HCT116 (cell line): Measurements from ENCODE around the gene NCBP1. TPM values are rescaled to one million over a fixed set of nuclear protein-coding genes. Genes with fewer than 3 reads are reported as not detected.
"Not testable (repeated sequence)": the region's sequence is repeated elsewhere in the genome, so short reads cannot be mapped to it uniquely, and the experiment has no call there.

Experiments used
- ATAC-seq: fragments of 200-7000 bp; cut with Tn5 transposase; 2 replicates; pipeline ENCODE4 v1.9.1; 2020; ENCODE audit warnings: mild to moderate bottlenecking, moderate library complexity
- BruUV-seq: library from RNA; stranded (reverse); fragments of 400-500 nt; replicated peaks from 2 replicates; lab custom pipeline; 2021; lab: Mats Ljungman, UMichigan
- CTCF ChIA-PET: fragments of 300-600 bp; sonication (Branson Sonifier 250); formaldehyde crosslinking; loops from one replicate; lab custom pipeline; 2021; ENCODE audit warnings: antibody characterized with exemption; lab: Charles Lee
- POLR2A ChIA-PET: fragments of 300-600, 350-600 bp; sonication (Branson Sonifier 250); formaldehyde crosslinking; loops from one replicate; lab custom pipeline; 2021; ENCODE audit warnings: antibody characterized with exemption; lab: Charles Lee
- RAD21 ChIA-PET, 2 experiments: fragments of 300-600 bp; sonication (Branson Sonifier 250); formaldehyde crosslinking; loops; one replicate each; lab custom pipeline; 2023; ENCODE audit warnings: low total read pairs in 2 of 2; ENCODE audit not compliant: uncharacterized antibody in 2 of 2, unreplicated experiment in 2 of 2, low non-redundant PET in 1 of 2; lab: Charles Lee
- DNase-seq: peaks from one replicate; pipeline ENCODE4 v3.0.0-alpha.2; 2010; ENCODE audit warnings: low read depth, low spot score
- H2AFZ ChIP-seq: fragments of 200-600 bp; shearing (Covaris generic), sonication (generic); 2 replicates; pipeline ENCODE4 v1.6.1; 2017; ENCODE audit warnings: low read depth, mixed run types, mixed read lengths, antibody characterized with exemption, low read length; ENCODE audit not compliant: poor library complexity, severe bottlenecking
- H3K27ac ChIP-seq: 2 replicates; pipeline ENCODE4 v1.5.1; 2012; ENCODE audit warnings: low read depth, low read length
- H3K27me3 ChIP-seq: fragments of 200-600 bp; sonication (generic); 2 replicates; pipeline ENCODE4 v1.6.1; 2016; ENCODE audit warnings: mixed run types, low read length, mixed read lengths; ENCODE audit not compliant: insufficient read depth
- H3K36me3 ChIP-seq, 2 experiments: fragments of 200-500 bp in 1 of 2; fragments of 200-600 bp in 1 of 2; sonication (Bioruptor generic) in 1 of 2; sonication (generic) in 1 of 2; 2 replicates each; pipeline versions ENCODE4 v1.5.1 to v1.6.1; 2014 to 2016; ENCODE audit warnings: low read length in 2 of 2, inconsistent platforms in 1 of 2, mixed read lengths in 1 of 2, mixed run types in 1 of 2; ENCODE audit not compliant: insufficient read depth in 2 of 2, control insufficient read depth in 1 of 2
- H3K4me1 ChIP-seq, 2 experiments: fragments of 200-600 bp in 1 of 2; sonication (generic) in 1 of 2; 2 replicates each; pipeline versions ENCODE4 v1.5.1 to v1.6.1; 2012 to 2017; ENCODE audit warnings: low read length in 2 of 2, inconsistent platforms in 1 of 2, mild to moderate bottlenecking in 1 of 2, mixed read lengths in 1 of 2, mixed run types in 1 of 2, moderate library complexity in 1 of 2; ENCODE audit not compliant: insufficient read depth in 2 of 2, control insufficient read depth in 1 of 2
- H3K4me2 ChIP-seq: fragments of 200-600 bp; sonication (generic); 2 replicates; pipeline ENCODE4 v1.6.1; 2017; ENCODE audit warnings: mixed run types, low read length, mixed read lengths
- H3K4me3 ChIP-seq, 2 experiments: fragments of 200-600 bp in 1 of 2; sonication (generic) in 1 of 2; replicated peaks in 1 of 2; 2 replicates each; pipeline ENCODE4 v1.5.1; 2011 to 2016; ENCODE audit warnings: low read length in 2 of 2, control low read depth in 1 of 2, low read depth in 1 of 2, mild to moderate bottlenecking in 1 of 2, mixed read lengths in 1 of 2, mixed run types in 1 of 2
- H3K79me2 ChIP-seq: fragments of 200-600 bp; sonication (generic); 2 replicates; pipeline ENCODE4 v1.6.1; 2017; ENCODE audit warnings: mild to moderate bottlenecking, mixed run types, low read length, moderate library complexity, mixed read lengths; ENCODE audit not compliant: insufficient read depth
- H3K9ac ChIP-seq: fragments of 200-600 bp; sonication (generic); 2 replicates; pipeline ENCODE4 v1.6.1; 2016; ENCODE audit warnings: low read length, mixed read lengths
- H3K9me2 ChIP-seq: fragments of 200-600 bp; sonication (generic), shearing (Covaris generic); 2 replicates; pipeline ENCODE4 v1.6.1; 2017; ENCODE audit warnings: mixed run types, mild to moderate bottlenecking, moderate library complexity; ENCODE audit not compliant: insufficient read depth
- H3K9me3 ChIP-seq, 2 experiments: fragments of 200-500 bp in 1 of 2; fragments of 200-600 bp in 1 of 2; sonication (Bioruptor generic) in 1 of 2; sonication (generic) in 1 of 2; 2 replicates each; pipeline ENCODE4 v1.6.1; 2014 to 2017; ENCODE audit warnings: low read length in 2 of 2, mixed read lengths in 2 of 2, inconsistent platforms in 1 of 2, low read depth in 1 of 2, mild to moderate bottlenecking in 1 of 2, mixed run types in 1 of 2, moderate library complexity in 1 of 2; ENCODE audit not compliant: control insufficient read depth in 1 of 2, insufficient read depth in 1 of 2
- H4K20me1 ChIP-seq: fragments of 200-600 bp; sonication (generic), shearing (Covaris generic); 2 replicates; pipeline ENCODE4 v1.6.1; 2017; ENCODE audit warnings: mixed run types, mild to moderate bottlenecking, moderate library complexity; ENCODE audit not compliant: insufficient read depth
- CEBPB ChIP-seq: IDR thresholded peaks from 2 replicates; pipeline ENCODE4 v1.6.1; 2012; ENCODE audit warnings: low read depth
- CTCF ChIP-seq, 3 experiments: fragments of 200-600 bp in 1 of 3; sonication (generic) in 1 of 3; IDR thresholded peaks in 2 of 3; conservative IDR thresholded peaks in 1 of 3; 2 replicates each; pipeline ENCODE4 v1.5.1; 2012 to 2017; ENCODE audit warnings: low read depth in 2 of 3, low read length in 2 of 3, antibody characterized with exemption in 1 of 3, borderline replicate concordance in 1 of 3, control low read depth in 1 of 3, mild to moderate bottlenecking in 1 of 3, mixed read lengths in 1 of 3, mixed run types in 1 of 3, moderate library complexity in 1 of 3; ENCODE audit not compliant: insufficient read depth in 1 of 3
- EGR1 ChIP-seq: IDR thresholded peaks from 2 replicates; pipeline ENCODE4 v1.6.1; 2012; ENCODE audit warnings: low read depth
- EZH2 ChIP-seq: fragments of 200-600 bp; sonication (generic); IDR thresholded peaks from 2 replicates; pipeline ENCODE4 v1.6.1; 2017; ENCODE audit warnings: antibody characterized with exemption, mixed run types
- EZH2phosphoT487 ChIP-seq: fragments of 200-600 bp; IDR thresholded peaks from 2 replicates; pipeline ENCODE4 v1.6.1; 2018; ENCODE audit warnings: antibody characterized with exemption, borderline replicate concordance
- POLR2AphosphoS5 ChIP-seq: IDR thresholded peaks from 2 replicates; pipeline ENCODE4 v1.6.1; 2011; ENCODE audit warnings: mild to moderate bottlenecking, low read depth, low read length, moderate library complexity
- RAD21 ChIP-seq: IDR thresholded peaks from 2 replicates; pipeline ENCODE4 v1.6.1; 2012; ENCODE audit warnings: low read depth, mild to moderate bottlenecking
- SP1 ChIP-seq: IDR thresholded peaks from 2 replicates; pipeline ENCODE4 v1.6.1; 2012; ENCODE audit warnings: low read depth
- TCF7L2 ChIP-seq: IDR thresholded peaks from 2 replicates; pipeline ENCODE4 v1.7.0; 2011; ENCODE audit warnings: borderline replicate concordance, inconsistent platforms; ENCODE audit not compliant: insufficient read depth, insufficient read length; ENCODE audit errors: extremely low read depth
- intact Hi-C: fragments of 100-400 bp; cut with micrococcal nuclease; formaldehyde crosslinking; loops from 2 replicates; pipeline ENCODE4 v1.10.0; 2022
- total RNA-seq: library from RNA; stranded (reverse); gene quantifications from one replicate; pipeline ENCODE4 v1.2.1, GENCODE V29; 2021; ENCODE audit not compliant: unreplicated experiment

Gene NCBP1
- total RNA-seq, 1 experiment from 2014 or later: 32.9 TPM

- Histone ChIP-seq H4K20me1 (no peaks in the 10 kb centered on the region), H3K4me2 (no peak overlapping the region), H3K36me3 (peaks cover 4% of the 10 kb centered on the region in 2 experiments; a peak in 1 of 4 replicates), H3K27me3 (no peaks in the 10 kb centered on the region), H3K79me2 (no peaks in the 10 kb centered on the region), H3K9ac (no peak overlapping the region), H3K9me2 (no peaks in the 10 kb centered on the region), H3K9me3 (no peaks in the 10 kb centered on the region), H3K27ac (no peak overlapping the region), H3K4me3 (no peak overlapping the region), H3K4me1 (no peaks in the 10 kb centered on the region), H2AFZ (no peak overlapping the region)
- RAD21 ChIA-PET: interaction anchor here (0.6 to 1.7 kb wide), 9 partner anchors 79 to 453 kb away, joined by 3 to 10 read pairs (median 4); partner anchors contain the start of gene TMOD1 (in 1 of the 2)
- DNase-seq: peak; percentile 29
- peak; percentile 81 for ATAC-seq
- no TSS peak for BruUV-seq
- intact Hi-C loops: loop anchor here (1.0 to 5.0 kb wide), 4 partner anchors 147 to 758 kb away; no protein-coding TSS in a partner anchor
- CTCF ChIA-PET: interaction anchor here (0.6 to 3.7 kb wide), 16 partner anchors 9 to 960 kb away, joined by 3 to 139 read pairs (median 5); partner anchors contain the start of genes NCBP1, PRXL2C, TDRD7 and TSTD2
- POLR2A ChIA-PET: interaction anchor here (0.8 kb wide), 1 partner anchor 17 kb away, joined by 4 read pairs; the partner anchor contains the start of gene TSTD2
- no peak for TF ChIP-seq POLR2AphosphoS5
- peak; percentile 84 for TF ChIP-seq RAD21
- TF ChIP-seq CTCF (IDR thresholded peaks at IDR 0.05 in 2 of 3, conservative IDR thresholded peaks at IDR 0.05 in 1 of 3; ENCODE audit: borderline replicate concordance in 1 of 3, insufficient read depth in 1 of 3, low read depth in 2 of 3, low read length in 2 of 3): peak; percentile 76 to 89 (median 83); a peak in 5 of 6 replicates
Observed at GRCh38 chr9:97615439-97616072, 18.1 kb upstream of the NCBP1 start.

GRCh38 chr9:97617939-97618416 is 15.6 kb upstream of the NCBP1 start:
- BruUV-seq: no TSS peak
- H4K20me1 ChIP-seq: no peaks in the 10 kb centered on the region
- intact Hi-C loops: loop anchor here (5.0 kb wide), 1 partner anchor 761 kb away; no protein-coding TSS in a partner anchor
- CTCF ChIA-PET: no interaction called here
- H3K79me2 ChIP-seq: no peaks in the 10 kb centered on the region
- H3K4me3 ChIP-seq: no peak overlapping the region
- POLR2A ChIA-PET: no interaction called here
- RAD21 ChIA-PET: no interaction called here
- no peak overlapping the region for H3K27ac ChIP-seq
- no peaks in the 10 kb centered on the region for H3K27me3 ChIP-seq
- no peak for DNase-seq
- H3K9me3 ChIP-seq: no peaks in the 10 kb centered on the region
- H3K36me3 ChIP-seq: peaks cover 4 to 9% of the 10 kb centered on the region in 2 experiments; a peak in 1 of 4 replicates
- H3K9me2 ChIP-seq: no peaks in the 10 kb centered on the region
- no peaks in the 10 kb centered on the region for H3K4me1 ChIP-seq
- H2AFZ ChIP-seq: no peak overlapping the region
- TF ChIP-seq CEBPB (no peak), EZH2phosphoT487 (no peak), TCF7L2 (no peak), SP1 (no peak), POLR2AphosphoS5 (no peak), EGR1 (no peak), EZH2 (no peak)
- no peak overlapping the region for H3K9ac ChIP-seq
- no peak for ATAC-seq
- H3K4me2 ChIP-seq: no peak overlapping the region

- CTCF ChIA-PET: not testable (repeated sequence)
- H3K36me3 ChIP-seq: peaks cover 4 to 12% of the 10 kb centered on the region in 2 experiments; a peak in 2 of 4 replicates
Observed at GRCh38 chr9:97620063-97620462, 13.6 kb upstream of the NCBP1 start.

More at GRCh38 chr9:97620063-97620462, 13.6 kb upstream of the NCBP1 start:
- RAD21 ChIA-PET, H2AFZ ChIP-seq, H3K4me2 ChIP-seq, H3K9me3 ChIP-seq, H3K9ac ChIP-seq, POLR2A ChIA-PET, H3K27ac ChIP-seq, H3K27me3 ChIP-seq, DNase-seq, H3K79me2 ChIP-seq, intact Hi-C loops, BruUV-seq, ATAC-seq, H3K9me2 ChIP-seq, H3K4me1 ChIP-seq, H4K20me1 ChIP-seq, H3K4me3 ChIP-seq: not testable (repeated sequence)
